ENCODE measurements around the gene PJA1. TPM values are rescaled to one million over a fixed set of nuclear protein-coding genes. Genes with fewer than 3 reads are reported as not detected.

PJA1 gene
- total RNA-seq, 1 donor from 2014 or later = 18.6 TPM

DNA sequence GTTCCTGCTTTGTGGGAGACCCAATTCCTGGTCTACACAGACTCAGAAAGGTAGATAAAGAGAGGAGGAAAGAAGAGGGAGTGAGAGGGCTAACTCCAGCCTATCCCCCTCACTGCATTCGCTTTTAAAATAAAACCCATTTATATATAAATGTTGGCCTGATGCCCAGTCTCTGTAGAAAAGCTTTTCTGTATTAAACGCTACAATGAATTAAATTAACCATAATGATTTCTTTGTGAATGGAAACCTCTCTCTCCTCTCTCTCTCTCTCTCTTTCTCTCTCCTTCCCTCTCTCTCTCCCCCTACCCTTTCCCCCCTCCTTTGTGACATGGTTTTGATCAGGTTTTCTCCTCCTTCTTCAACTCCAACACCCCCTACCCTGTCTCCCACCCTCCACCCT lies 34.8 kb downstream of the PJA1 start:
- ChIA-PET POLR2A (no interaction called here), CTCF (no interaction called here)
- Mint-ChIP-seq H3K27me3 (peaks cover 18% of the 10 kb centered on the region), H3K9me3 (no peaks in the 10 kb centered on the region), H3K4me1 (peaks cover 2% of the 10 kb centered on the region), H3K27ac (no peak overlapping the region), H3K4me3 (no peak overlapping the region), H3K36me3 (ENCODE audit: low read depth) (no peaks in the 10 kb centered on the region)
- DNase-seq = no peak
- TF ChIP-seq, protein P1, sequence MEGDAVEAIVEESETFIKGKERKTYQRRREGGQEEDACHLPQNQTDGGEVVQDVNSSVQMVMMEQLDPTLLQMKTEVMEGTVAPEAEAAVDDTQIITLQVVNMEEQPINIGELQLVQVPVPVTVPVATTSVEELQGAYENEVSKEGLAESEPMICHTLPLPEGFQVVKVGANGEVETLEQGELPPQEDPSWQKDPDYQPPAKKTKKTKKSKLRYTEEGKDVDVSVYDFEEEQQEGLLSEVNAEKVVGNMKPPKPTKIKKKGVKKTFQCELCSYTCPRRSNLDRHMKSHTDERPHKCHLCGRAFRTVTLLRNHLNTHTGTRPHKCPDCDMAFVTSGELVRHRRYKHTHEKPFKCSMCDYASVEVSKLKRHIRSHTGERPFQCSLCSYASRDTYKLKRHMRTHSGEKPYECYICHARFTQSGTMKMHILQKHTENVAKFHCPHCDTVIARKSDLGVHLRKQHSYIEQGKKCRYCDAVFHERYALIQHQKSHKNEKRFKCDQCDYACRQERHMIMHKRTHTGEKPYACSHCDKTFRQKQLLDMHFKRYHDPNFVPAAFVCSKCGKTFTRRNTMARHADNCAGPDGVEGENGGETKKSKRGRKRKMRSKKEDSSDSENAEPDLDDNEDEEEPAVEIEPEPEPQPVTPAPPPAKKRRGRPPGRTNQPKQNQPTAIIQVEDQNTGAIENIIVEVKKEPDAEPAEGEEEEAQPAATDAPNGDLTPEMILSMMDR (IDR thresholded peaks at IDR 0.05) = no peak
- no peak for ATAC-seq (ENCODE audit: low read depth)
- intact Hi-C loops (cut with micrococcal nuclease) = no loop called here

DNA sequence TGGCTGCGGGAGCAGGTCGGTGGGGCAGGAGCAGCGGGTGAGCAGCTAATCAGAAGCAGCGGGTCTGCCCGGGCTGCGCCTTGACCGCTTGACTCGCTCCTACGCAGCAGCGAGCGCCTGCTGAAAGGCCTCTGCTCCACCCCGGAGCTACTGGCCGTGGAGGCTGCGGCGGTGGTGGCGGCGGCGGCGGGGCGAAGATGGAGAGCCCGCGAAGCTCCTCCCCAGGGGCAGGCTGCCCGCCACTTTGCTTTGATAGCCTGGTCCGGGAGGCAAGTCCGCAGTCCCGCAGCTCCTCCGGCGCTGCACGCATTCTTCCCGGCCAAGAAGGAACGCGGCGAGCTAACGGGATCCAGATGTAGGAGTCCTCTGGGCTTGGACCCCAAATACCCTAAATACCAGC lies 36.7 kb downstream of the PJA1 start:
- TF ChIP-seq, protein P1 (IDR thresholded peaks at IDR 0.05) = no peak
- POLR2A ChIA-PET = no interaction called here
- Mint-ChIP-seq H3K36me3 (ENCODE audit: low read depth) (no peaks in the 10 kb centered on the region), H3K9me3 (no peaks in the 10 kb centered on the region), H3K4me1 (peaks cover 2% of the 10 kb centered on the region), H3K27ac (no peak overlapping the region), H3K4me3 (no peak overlapping the region), H3K27me3 (peaks cover 14% of the 10 kb centered on the region)
- DNase-seq (no peak), ATAC-seq (ENCODE audit: low read depth) (no peak)
- CTCF ChIA-PET = no interaction called here
- intact Hi-C loops (cut with micrococcal nuclease) = no loop called here

DNA sequence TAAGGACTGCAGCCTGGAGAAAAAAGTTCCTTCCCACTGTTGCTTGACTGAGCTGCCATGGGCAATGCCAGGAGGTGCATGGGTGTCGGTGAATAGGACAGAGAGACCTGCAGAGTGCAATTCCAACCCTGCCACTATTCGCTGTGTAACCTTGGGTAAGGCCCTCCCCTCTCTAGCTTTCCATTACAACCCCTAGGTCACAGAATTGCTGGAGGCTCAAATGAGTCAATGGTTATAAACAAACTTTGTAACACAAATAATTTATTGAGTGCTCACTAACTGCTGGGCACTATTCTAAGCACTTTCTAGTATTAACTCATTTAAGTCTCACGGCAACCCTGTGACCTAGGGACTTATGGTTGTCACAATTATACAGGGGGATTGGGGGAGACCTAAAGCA lies 37.8 kb downstream of the PJA1 start:
- H3K9me3 Mint-ChIP-seq = no peaks in the 10 kb centered on the region
- ATAC-seq (ENCODE audit: low read depth) = no peak

DNA sequence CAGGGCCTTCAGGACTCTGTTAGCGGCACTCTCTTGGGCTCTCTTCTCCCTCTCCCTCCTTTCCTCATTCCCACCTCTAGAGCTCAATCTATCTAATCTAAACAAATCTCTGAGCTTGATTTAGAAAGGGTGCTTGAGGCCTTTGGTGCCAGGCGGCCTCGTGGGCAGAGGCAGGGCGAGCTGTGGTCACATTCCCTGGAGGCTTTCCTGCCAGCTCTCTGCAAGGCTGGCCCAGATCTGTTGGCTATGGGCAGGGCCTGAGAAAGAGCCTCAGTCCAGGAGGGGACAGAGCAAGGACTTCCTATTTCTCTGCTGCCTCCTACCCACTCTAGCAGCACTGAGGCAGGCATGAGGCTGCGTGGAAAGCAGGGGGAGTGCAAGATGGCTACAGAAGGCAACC lies 38.6 kb downstream of the PJA1 start:
- no peaks in the 10 kb centered on the region for H3K36me3 Mint-ChIP-seq (ENCODE audit: low read depth)
- CTCF ChIA-PET = no interaction called here
- no peak for DNase-seq
- TF ChIP-seq, protein P1 (IDR thresholded peaks at IDR 0.05) = no peak
- H3K27me3 Mint-ChIP-seq = peaks cover 8% of the 10 kb centered on the region
- H3K9me3 Mint-ChIP-seq = no peaks in the 10 kb centered on the region
- intact Hi-C loops (cut with micrococcal nuclease) = no loop called here
- H3K4me1 Mint-ChIP-seq = peaks cover 2% of the 10 kb centered on the region
- no peak overlapping the region for H3K27ac Mint-ChIP-seq
- POLR2A ChIA-PET = no interaction called here
- no peak overlapping the region for H3K4me3 Mint-ChIP-seq
- ATAC-seq (ENCODE audit: low read depth) = no peak

More for the DNA sequence above, 37.8 kb downstream of the PJA1 start:
- intact Hi-C loops (cut with micrococcal nuclease) = no loop called here
- H3K4me1 Mint-ChIP-seq = peaks cover 2% of the 10 kb centered on the region
- ChIA-PET CTCF (no interaction called here), POLR2A (no interaction called here)
- no peak overlapping the region for H3K27ac Mint-ChIP-seq
- TF ChIP-seq, protein P1 (IDR thresholded peaks at IDR 0.05) = no peak
- peaks cover 9% of the 10 kb centered on the region for H3K27me3 Mint-ChIP-seq
- H3K4me3 Mint-ChIP-seq = no peak overlapping the region
- DNase-seq = no peak
- no peaks in the 10 kb centered on the region for H3K36me3 Mint-ChIP-seq (ENCODE audit: low read depth)

DNA sequence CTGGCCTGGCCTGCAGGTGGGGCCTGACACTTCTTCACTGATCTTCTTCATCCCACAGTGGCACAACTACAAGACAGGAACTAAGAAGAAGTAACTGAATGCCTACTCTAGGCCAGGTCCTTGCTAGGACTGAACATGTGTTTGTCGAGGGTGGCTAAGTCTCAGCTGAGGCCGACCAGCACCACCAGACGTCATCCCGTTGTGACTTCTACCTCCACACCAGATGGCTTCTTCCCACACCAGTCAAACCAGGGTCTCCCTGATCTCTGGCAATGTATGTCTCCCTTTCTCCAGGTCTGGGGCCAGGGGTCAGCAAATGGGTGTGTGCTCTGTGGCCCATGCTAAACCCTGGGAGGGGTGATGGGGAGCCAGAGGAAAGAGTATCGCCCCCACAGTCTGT lies 40.2 kb downstream of the PJA1 start:
- TF ChIP-seq, protein P1 (IDR thresholded peaks at IDR 0.05) = no peak
- Mint-ChIP-seq H3K27me3 (peaks cover 3% of the 10 kb centered on the region), H3K36me3 (ENCODE audit: low read depth) (no peaks in the 10 kb centered on the region), H3K4me1 (peaks cover 2% of the 10 kb centered on the region), H3K4me3 (no peak overlapping the region), H3K27ac (no peak overlapping the region), H3K9me3 (no peaks in the 10 kb centered on the region)
- intact Hi-C loops (cut with micrococcal nuclease) = no loop called here
- ATAC-seq (ENCODE audit: low read depth) = no peak
- no peak for DNase-seq
- POLR2A ChIA-PET = no interaction called here
- CTCF ChIA-PET = no interaction called here

Measured in activated B cell treated with CpG ODN at 0.5 μM for 24 hours (primary cell).